ENCODE results near the gene CEACAM1.
"Not testable (repeated sequence)": the region's sequence is repeated elsewhere in the genome, so short reads cannot be mapped to it uniquely, and the experiment has no call there.

CEACAM1 gene

DNA sequence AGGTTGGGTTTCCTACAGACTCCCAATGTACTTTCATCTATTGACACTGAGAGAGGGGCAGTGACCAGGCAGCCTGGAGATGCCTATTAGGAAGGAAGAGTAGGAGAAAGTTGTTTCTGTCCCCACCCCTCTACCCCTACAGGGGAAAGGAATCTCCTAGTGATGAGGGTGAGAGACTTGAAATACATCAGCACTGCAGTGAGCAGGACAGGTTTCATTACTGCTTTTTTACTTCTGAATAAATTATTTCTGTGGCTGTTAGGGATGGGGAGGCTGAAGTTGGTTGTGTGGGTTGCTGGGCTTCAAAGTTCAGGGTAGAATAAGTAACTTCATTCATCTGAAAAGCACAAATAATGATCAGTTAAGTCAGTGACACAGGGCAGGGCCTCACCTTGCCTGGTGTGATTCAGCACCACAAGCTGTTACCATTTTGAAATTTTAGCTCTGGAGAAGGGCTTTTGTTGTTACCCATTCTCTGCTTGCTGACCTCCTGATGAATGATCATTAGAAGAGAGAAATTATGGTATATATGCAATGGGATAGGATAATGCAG, 19.3 kb downstream of the CEACAM1 start:
- no peak for DNase-seq

DNA sequence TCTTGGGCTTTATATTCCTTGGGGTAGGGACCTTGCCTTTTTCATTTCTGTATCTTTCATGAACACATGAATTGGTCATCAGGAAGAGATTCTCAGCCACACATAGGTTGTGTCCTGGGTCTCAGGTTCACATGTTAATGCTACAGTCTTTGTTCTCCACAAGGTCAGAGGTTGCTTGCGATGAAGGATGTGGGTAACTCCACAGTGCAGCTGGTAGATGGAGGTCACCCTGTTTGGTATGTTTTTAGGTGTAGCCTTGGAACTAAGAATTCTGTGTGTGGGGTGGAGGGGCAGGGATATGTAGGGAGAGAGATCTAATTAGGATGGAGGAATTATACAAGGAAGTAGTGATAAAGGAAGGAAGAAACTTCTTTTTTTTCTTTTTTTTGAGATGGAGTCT, 23.2 kb downstream of the CEACAM1 start:
- no peak for DNase-seq

DNA sequence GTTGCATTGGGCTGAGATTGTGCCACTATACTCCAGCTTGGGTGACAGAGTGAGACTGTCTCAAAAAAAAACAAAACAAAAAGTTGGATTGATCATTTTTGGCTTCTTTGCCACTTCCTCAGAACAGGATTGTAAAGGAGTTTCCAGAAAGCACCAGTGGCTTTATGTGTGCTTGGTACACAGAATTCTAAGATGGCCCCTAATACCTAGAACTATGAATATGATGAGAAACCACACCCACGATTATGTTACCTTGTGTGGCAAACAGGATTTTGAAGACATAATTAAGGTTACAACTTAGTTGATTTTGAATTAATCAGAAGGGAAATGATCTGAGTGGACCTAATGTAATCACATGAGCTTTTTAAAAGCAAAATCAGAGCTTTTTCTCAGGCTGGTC, 26.5 kb downstream of the CEACAM1 start:
- no peak for DNase-seq

- DNase-seq = not testable (repeated sequence)
Observed at GRCh38 chr19:42501243-42501642, 27.0 kb downstream of the CEACAM1 start.

GRCh38 chr19:42498169-42498757, 30.0 kb downstream of the CEACAM1 start:
- DNase-seq = no peak

DNA sequence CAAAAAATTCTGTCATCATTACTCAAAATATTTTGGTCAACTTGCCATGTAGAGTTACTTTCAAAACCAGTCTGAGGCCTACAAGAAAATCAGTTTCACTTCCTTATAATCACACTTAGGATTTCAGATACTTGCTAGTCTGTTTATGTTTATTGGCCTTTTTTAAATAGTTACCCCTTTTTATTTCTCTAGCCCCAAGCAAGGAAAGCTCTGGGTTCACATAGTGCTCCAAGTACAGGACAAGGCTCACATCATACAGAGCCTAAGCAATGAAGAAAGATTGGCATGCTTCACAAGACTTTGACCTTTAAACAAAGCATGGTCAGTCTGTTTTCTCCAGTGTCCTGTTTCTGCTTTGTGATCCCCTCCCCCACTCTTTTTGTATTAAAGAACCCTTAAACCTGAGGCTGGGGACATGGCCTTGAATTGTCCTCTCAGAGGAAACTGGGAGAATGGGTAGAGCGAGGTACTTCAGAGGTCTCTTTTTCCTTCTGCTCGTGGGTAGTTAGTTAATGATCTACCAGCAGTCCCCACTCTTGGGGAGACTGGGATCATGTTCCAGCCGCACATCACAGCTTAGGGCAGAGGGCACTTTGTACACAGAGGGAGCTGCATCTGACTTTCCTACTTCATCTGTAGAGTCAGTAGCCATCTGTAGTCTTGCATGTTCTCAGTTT, 30.7 kb downstream of the CEACAM1 start:
- no peak for DNase-seq

DNA sequence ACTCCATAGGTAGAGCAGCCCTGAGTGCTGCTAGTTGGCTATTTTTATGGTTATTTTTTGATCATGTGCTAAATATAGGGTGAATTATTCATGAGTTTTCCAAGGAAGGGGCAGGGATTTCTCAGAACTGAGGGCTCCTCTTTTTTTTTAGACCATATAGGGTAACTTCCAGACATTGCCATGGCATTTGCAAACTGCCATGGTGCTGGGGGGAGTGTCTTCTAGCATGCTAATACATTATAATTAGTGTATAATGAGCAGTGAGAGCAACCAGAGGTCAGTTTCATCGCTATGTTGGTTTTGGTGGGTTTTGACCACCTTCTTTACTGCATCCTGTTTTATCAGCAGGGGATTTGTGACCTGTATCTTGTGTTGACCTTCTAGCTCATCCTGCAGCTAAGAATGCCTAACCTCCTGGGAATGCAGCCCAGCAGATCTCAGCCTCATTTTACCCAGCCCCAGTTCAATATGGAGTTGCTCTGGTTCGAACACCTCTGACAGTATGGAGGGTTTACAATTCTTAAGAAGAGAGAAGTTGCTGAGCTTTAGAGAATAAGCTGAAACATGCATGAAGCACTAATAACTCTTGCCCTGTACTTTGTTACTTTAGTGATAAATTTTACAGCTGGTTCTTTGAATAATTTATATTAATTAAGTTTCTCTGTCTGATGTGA, 31.7 kb downstream of the CEACAM1 start:
- DNase-seq = no peak

- DNase-seq = no peak
Observed at GRCh38 chr19:42495663-42496062, 32.6 kb downstream of the CEACAM1 start.

- no peak for DNase-seq
Observed at GRCh38 chr19:42494321-42494720, 34.0 kb downstream of the CEACAM1 start.

DNA sequence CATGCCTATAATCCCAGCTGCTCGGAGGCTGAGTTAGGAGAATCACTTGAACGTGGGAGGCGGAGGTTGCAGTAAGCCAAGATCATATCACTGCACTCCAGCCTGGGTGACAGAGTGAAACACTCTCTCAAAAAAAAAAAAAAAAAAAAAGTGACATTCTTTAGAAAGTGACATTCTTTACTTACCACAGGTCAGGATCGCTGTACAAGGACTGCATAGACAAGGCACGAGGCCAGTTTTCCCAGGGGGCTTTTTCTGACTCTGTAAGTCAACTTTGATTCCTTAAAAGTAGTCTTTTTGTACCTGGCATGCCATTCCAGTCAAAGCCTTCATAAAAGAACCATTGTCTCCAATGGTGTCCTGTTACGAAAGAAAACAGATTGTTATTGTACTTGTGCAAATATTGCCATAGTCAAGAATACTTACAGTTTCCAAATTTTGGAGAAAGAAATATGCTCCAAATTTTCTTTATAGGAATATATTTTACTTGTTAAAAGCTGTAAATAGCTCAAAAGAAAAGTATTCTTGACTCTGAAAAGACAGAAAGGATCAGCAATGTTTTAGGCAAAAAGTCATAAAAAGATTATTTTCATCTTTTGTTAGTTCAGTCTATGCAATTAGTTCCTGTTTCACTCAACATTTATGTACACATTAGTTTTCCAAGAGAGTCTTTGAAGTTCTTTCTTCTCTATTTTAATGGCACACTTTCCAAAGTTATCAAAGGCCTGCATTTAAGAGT, 39.3 kb downstream of the CEACAM1 start:
- no peak for DNase-seq

- DNase-seq = no peak
Observed at GRCh38 chr19:42487798-42488178, 40.5 kb downstream of the CEACAM1 start.

- no peak for DNase-seq
Observed at GRCh38 chr19:42487032-42487797, 41.1 kb downstream of the CEACAM1 start.

DNA sequence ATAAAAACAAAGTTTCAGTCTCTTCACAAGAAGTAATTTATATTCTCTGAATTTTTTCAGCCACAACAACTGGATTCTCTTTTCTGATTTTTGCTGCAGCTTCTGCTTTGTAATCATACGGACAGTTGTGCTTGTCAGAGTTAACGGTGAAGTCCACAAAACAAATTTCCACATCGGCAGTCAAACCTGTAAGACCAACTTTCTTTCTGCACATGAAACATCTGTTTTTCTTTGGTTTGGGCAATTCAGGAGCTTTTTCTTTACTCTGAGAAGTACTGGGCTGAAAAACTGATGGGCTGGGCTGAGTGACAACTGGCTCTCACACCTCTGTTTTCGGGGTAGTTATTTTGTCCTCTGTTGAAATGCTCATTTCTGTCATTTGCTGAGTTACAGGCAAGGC, 43.2 kb downstream of the CEACAM1 start:
- DNase-seq = not testable (repeated sequence)

- DNase-seq = no peak
Observed at GRCh38 chr19:42480335-42481095, 47.8 kb downstream of the CEACAM1 start.

- no peak for DNase-seq
Observed at GRCh38 chr19:42479736-42480135, 48.5 kb downstream of the CEACAM1 start.

DNA sequence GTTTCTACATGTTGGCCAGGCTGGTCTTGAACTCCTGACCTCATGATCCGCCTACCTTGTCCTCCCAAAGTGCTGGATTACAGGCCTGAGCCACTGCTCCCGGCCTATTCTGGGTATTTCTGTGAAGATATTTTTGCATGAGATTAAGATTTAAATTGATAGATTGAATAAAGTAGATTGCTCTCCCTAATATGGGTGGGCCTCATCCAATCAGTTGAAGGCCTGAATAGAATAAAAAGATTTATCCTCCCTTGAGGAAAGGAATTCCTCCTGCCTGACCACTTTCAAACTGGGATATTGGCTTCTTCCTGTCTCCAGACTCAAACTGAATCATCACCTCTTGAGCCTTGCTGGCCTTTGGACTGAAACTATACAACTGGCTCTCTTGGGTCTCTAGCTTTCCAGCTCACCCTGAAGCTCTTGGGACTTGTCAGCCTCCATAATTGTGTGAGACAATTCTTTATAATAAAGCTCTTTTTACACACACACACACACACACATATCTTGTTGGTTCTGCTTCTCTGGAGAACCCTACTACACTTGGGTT, 49.4 kb downstream of the CEACAM1 start:
- no peak for DNase-seq

DNA sequence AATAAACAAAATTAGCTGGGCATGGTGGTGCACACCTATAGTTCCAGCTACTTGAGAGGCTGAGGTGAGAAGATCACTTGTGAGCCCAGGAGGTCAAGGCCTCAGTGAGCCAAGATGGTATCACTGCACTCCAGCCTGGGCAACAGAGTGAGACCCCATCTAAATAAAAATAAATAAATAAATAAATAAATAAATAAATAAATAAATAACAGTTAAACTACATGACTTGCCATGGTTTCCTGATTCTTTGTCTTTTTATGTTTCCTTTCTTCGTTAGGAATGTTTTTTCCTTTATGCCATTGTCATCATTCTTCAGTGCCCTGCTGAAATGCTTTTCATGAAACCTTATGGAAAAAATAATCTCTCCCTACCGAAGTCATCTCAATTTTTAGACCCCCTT, 50.3 kb downstream of the CEACAM1 start:
- DNase-seq = no peak

GRCh38 chr19:42477117-42477516, 51.2 kb downstream of the CEACAM1 start:
- no peak for DNase-seq

DNA sequence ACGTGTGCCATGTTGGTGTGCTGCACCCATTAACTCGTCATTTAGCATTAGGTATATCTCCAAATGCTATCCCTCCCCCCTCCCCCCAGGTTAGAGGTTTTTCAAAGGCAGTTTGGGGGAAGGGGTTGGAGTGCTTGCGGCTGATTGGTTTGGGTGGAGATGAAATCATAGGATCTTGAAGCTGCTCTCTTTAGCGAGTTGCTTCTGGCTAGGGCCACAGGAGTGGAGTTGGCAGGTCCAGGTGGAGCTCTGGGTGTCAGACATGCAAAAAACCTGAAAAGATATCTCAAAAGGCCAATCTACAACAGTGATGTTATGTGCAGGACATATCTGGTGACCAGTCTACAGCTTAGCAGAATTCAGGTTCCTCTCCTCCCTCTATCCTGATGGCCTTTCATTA, 52.9 kb downstream of the CEACAM1 start:
- DNase-seq = no peak

DNA sequence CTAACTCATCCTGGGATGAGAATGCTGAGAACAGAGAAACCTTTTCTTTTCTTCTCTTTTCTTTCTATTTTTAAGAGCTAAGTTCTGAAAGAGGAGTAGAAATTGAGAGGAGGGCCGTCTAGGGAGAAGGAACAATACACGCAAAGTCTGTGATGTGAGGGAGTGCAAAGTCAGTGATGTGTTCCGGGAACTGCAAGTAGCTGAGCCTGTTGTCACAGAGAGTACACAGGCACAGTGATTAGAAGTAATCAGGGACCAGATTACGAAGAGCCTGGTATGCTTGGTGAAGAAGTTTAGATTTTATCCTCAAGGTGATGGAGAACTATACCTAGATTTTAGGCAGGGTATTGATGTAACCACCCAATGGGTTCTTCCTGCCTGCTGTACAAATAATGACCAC, 53.5 kb downstream of the CEACAM1 start:
- DNase-seq = no peak

DNA sequence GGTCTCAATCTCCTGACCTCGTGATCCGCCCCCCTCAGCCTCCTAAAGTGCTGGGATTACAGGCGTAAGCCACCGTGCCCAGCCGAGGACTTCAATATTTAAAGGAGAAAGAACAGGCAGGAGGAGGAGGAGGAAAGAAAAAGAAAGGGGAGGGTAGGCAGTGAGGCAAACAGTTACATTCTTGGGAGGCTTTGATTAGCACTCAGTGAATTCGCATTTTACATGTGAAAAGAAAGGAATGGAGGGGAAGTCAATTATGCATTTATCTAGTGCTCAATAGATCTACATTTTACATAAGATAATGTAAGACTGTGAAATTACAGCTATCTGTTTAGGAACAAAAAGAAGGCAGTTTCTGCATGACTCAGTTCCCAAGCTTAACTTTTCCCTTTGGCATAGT, 54.6 kb downstream of the CEACAM1 start:
- no peak for DNase-seq
